T47D (cell line): Measurements from ENCODE around the gene C12orf60.

ENCODE experiments used
- DNase-seq, 2 experiments: peaks; one replicate each; pipeline versions ENCODE4 v3.0.0 to v3.0.0-alpha.2; 2011 to 2012; ENCODE audit warnings: low read depth in 1 of 2, low spot score in 1 of 2
- JUND ChIP-seq: IDR thresholded peaks from 2 replicates; pipeline ENCODE4 v1.6.1; 2012; ENCODE audit warnings: low read depth
- in situ Hi-C: cut with HindIII; loops from 2 replicates; pipeline ENCODE4 v1.10.0; 2016; ENCODE audit warnings: low sequenced_read_pairs, low pct_unique_long_range_greater_than_20kb

Gene C12orf60

GRCh38 chr12:14871886-14872285 is 68.4 kb downstream of the C12orf60 start:
- in situ Hi-C loops = no loop called here
- no peak for TF ChIP-seq JUND
- DNase-seq = no peak

GRCh38 chr12:14873440-14874185 is 70.1 kb downstream of the C12orf60 start:
- TF ChIP-seq JUND = no peak
- in situ Hi-C loops = no loop called here
- no peak for DNase-seq
